ENCODE results near the gene AP1M1. TPM values are rescaled to one million over a fixed set of nuclear protein-coding genes. Genes with fewer than 3 reads are reported as not detected.
A peak's percentile ranks its signal among the peaks of the same experiment; 100 is the strongest.

AP1M1 gene
- total RNA-seq, 6 experiments from 2014 or later = 44.5 to 102 (median 62.5) TPM

DNA sequence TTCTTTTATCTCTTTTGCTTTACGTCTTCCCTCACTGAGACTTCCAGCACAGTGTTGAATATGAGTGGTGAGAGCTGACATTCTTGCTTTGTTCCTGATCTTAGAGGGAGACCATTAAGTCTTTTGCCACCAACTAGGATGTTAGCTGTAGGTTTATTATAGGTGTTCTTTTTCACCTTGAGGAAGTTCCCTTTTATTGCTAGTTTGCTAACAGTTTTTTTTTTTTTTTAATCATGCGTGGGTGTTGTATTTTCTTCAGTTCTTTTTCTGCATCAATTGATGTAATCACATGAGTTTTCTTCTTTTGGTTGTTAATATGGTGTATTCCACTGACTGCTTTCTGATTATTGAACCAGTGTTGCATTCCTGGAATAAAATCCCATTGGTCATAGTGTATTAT lies 21.1 kb downstream of the AP1M1 start:
- Histone ChIP-seq H3K36me3 (peaks cover 0 to 29% (median 25%) of the 10 kb centered on the region in 4 donors), H3K4me3 (no peak overlapping the region), H3K27me3 (no peaks in the 10 kb centered on the region), H3K27ac (no peak overlapping the region), H3K4me1 (no peaks in the 10 kb centered on the region), H3K9me3 (no peaks in the 10 kb centered on the region)
- TF ChIP-seq POLR2A (IDR thresholded peaks at IDR 0.05) = no peak
- TF ChIP-seq, protein P1, sequence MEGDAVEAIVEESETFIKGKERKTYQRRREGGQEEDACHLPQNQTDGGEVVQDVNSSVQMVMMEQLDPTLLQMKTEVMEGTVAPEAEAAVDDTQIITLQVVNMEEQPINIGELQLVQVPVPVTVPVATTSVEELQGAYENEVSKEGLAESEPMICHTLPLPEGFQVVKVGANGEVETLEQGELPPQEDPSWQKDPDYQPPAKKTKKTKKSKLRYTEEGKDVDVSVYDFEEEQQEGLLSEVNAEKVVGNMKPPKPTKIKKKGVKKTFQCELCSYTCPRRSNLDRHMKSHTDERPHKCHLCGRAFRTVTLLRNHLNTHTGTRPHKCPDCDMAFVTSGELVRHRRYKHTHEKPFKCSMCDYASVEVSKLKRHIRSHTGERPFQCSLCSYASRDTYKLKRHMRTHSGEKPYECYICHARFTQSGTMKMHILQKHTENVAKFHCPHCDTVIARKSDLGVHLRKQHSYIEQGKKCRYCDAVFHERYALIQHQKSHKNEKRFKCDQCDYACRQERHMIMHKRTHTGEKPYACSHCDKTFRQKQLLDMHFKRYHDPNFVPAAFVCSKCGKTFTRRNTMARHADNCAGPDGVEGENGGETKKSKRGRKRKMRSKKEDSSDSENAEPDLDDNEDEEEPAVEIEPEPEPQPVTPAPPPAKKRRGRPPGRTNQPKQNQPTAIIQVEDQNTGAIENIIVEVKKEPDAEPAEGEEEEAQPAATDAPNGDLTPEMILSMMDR (IDR thresholded peaks at IDR 0.05) = no peak
- intact Hi-C loops (cut with DNase I) = no loop called here
- no peak for ATAC-seq
- WGBS (ENCODE audit: insufficient coverage, low coverage, low lambda C conversion rate, missing lambda C conversion rate) = 100% methylated on average over 2 of the region's 2 CpGs
- no peak for DNase-seq

DNA sequence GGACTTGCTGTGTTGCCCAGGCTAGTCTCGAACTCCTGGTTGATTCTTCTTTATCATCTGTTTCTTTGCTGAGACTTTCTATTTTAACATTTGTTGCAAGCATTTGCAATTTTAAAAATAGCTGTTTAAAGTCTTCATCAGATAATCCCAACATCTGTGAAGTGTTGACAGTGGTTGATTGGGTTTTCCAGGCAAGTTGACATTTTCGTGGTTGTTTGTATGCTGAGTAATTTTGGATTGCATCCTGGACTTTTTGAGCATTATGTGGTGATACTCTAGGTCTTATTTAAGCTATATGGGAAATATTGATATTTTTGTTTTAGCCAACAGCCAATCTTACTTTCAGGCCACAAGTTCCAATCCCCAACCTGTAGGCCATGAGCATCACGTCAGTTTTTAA lies 25.1 kb downstream of the AP1M1 start:
- no peak overlapping the region for H3K4me3 ChIP-seq
- no peak overlapping the region for H3K27ac ChIP-seq
- intact Hi-C loops (cut with DNase I) = no loop called here
- H3K4me1 ChIP-seq = no peaks in the 10 kb centered on the region
- H3K27me3 ChIP-seq = no peaks in the 10 kb centered on the region
- no peak for TF ChIP-seq POLR2A (IDR thresholded peaks at IDR 0.05)
- TF ChIP-seq, protein P1 (IDR thresholded peaks at IDR 0.05) = no peak
- peaks cover 0 to 50% (median 37%) of the 10 kb centered on the region in 4 donors for H3K36me3 ChIP-seq
- no peak for DNase-seq
- 89% methylated on average over 3 of the region's 3 CpGs for WGBS (ENCODE audit: insufficient coverage, low coverage, low lambda C conversion rate, missing lambda C conversion rate)
- ATAC-seq = no peak
- no peaks in the 10 kb centered on the region for H3K9me3 ChIP-seq

DNA sequence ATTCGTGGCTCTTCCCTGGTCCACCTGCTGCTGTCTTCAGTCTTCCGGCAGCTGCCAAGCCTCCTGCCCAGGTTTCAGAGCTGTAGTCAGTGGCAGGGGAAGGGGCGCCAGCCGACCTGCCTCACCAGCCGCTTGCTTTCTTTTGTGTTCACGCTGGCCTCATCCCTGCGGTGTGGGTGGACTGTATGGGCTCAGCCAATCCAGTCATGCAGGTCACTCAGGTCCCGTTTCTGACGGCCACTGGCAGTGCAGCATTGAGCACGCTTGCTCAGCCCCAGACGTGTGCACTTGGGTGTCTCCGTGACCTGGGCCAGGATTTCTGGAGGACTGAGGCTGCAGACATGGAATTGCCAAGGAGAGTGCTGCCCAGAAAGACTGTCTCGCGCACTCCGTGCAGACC lies 26.0 kb downstream of the AP1M1 start:
- H3K27me3 ChIP-seq = no peaks in the 10 kb centered on the region
- no peak overlapping the region for H3K4me3 ChIP-seq
- DNase-seq (peak in 1 of 3 donors; percentile 37), ATAC-seq (no peak)
- H3K36me3 ChIP-seq = peaks cover 0 to 55% (median 39%) of the 10 kb centered on the region in 4 donors
- intact Hi-C loops (cut with DNase I) = no loop called here
- no peaks in the 10 kb centered on the region for H3K9me3 ChIP-seq
- no peak overlapping the region for H3K27ac ChIP-seq
- 79% methylated on average over 4 of the region's 15 CpGs for WGBS (ENCODE audit: insufficient coverage, low coverage, low lambda C conversion rate, missing lambda C conversion rate)
- no peaks in the 10 kb centered on the region for H3K4me1 ChIP-seq
- TF ChIP-seq, protein P1 (IDR thresholded peaks at IDR 0.05) = no peak
- no peak for TF ChIP-seq POLR2A (IDR thresholded peaks at IDR 0.05)

DNA sequence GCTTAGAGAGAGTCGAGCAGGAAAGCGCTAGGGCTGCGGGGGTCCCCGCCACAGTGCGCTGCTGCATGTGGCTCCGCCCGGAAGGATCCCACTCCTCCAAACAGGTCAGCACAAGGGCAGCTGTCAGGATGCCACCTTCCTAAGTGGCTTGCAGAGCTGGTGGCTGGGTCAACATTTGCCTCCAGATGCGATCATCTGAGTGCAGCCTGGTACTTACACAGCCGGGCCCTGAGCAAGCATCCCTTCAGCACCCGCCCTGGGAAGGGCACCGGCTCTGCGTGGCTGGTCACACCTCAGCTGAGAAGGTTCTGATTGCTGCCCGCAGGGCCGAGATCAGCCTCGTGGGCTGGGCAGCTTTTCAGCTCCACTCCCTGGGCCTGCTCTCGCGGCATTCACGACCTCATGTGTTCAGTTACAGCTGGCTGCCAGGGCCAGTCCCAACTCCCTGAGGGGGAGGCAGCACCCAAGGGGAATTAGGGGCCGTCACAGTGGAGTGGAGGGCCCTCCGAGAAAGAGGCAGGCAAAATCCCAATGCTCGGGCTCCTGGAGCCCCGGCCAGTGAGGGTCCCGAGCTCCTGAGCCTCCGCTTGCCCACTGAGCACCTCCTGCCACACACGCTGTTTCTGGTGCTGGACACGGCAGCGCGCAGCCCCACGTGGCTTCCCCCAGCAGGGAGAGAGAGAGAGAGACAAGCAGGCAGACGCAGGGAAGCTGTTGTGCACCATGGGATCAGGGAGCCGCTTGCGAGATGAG lies 26.8 kb downstream of the AP1M1 start:
- intact Hi-C loops (cut with DNase I) = no loop called here
- ATAC-seq = no peak
- TF ChIP-seq, protein P1 (IDR thresholded peaks at IDR 0.05) = no peak
- no peak for TF ChIP-seq POLR2A (IDR thresholded peaks at IDR 0.05)
- H3K9me3 ChIP-seq = no peaks in the 10 kb centered on the region
- no peak for DNase-seq
- WGBS (ENCODE audit: insufficient coverage, low coverage, low lambda C conversion rate, missing lambda C conversion rate) = 97% methylated on average over 6 of the region's 32 CpGs
- no peaks in the 10 kb centered on the region for H3K4me1 ChIP-seq
- peaks cover 0 to 62% (median 41%) of the 10 kb centered on the region in 4 donors for H3K36me3 ChIP-seq
- no peaks in the 10 kb centered on the region for H3K27me3 ChIP-seq
- no peak overlapping the region for H3K27ac ChIP-seq
- H3K4me3 ChIP-seq = no peak overlapping the region
